Endothelial cell (in vitro differentiated cells): ENCODE results near the gene METTL26. TPM values are rescaled to one million over a fixed set of nuclear protein-coding genes. Genes with fewer than 3 reads are reported as not detected.

Source experiments
- DNase-seq: peaks from one replicate; pipeline ENCODE4 v3.0.0; 2021; ENCODE audit warnings: low spot score
- H3K27ac Mint-ChIP-seq: one replicate; pipeline ENCODE4 v1.8.0; 2021; ENCODE audit warnings: mixed read lengths, inconsistent platforms; ENCODE audit not compliant: unreplicated experiment
- H3K27me3 Mint-ChIP-seq: one replicate; pipeline ENCODE4 v1.8.0; 2021; ENCODE audit warnings: mild to moderate bottlenecking, moderate library complexity, mixed read lengths, inconsistent platforms; ENCODE audit not compliant: unreplicated experiment
- H3K36me3 Mint-ChIP-seq: one replicate; pipeline ENCODE4 v1.8.0; 2021; ENCODE audit warnings: mild to moderate bottlenecking, low read depth, mixed read lengths, inconsistent platforms; ENCODE audit not compliant: unreplicated experiment
- H3K4me1 Mint-ChIP-seq: one replicate; pipeline ENCODE4 v1.8.0; 2021; ENCODE audit warnings: mild to moderate bottlenecking, mixed read lengths, inconsistent platforms; ENCODE audit not compliant: unreplicated experiment
- H3K4me3 Mint-ChIP-seq: one replicate; pipeline ENCODE4 v1.8.0; 2021; ENCODE audit warnings: mild to moderate bottlenecking, mixed read lengths, inconsistent platforms; ENCODE audit not compliant: unreplicated experiment
- H3K9me3 Mint-ChIP-seq: one replicate; pipeline ENCODE4 v1.8.0; 2021; ENCODE audit warnings: mixed read lengths, inconsistent platforms; ENCODE audit not compliant: unreplicated experiment
- total RNA-seq: library from RNA; stranded (reverse); fragmentation: NEBNext Ultra II Directional; extraction: Animal tissue kit (Norgen Biotek cat#: 25700); gene quantifications from one replicate; pipeline ENCODE4 v1.2.1, GENCODE V29; 2021; ENCODE audit not compliant: unreplicated experiment
- TF ChIP-seq, protein P1 (sequence below): fragments of 200-600 bp; sonication (generic); IDR thresholded peaks from one replicate; pipeline ENCODE4 v1.5.0; 2021; ENCODE audit warnings: antibody characterized with exemption; ENCODE audit not compliant: unreplicated experiment

The METTL26 gene
- total RNA-seq, 1 donor from 2014 or later = 48.5 TPM

DNA sequence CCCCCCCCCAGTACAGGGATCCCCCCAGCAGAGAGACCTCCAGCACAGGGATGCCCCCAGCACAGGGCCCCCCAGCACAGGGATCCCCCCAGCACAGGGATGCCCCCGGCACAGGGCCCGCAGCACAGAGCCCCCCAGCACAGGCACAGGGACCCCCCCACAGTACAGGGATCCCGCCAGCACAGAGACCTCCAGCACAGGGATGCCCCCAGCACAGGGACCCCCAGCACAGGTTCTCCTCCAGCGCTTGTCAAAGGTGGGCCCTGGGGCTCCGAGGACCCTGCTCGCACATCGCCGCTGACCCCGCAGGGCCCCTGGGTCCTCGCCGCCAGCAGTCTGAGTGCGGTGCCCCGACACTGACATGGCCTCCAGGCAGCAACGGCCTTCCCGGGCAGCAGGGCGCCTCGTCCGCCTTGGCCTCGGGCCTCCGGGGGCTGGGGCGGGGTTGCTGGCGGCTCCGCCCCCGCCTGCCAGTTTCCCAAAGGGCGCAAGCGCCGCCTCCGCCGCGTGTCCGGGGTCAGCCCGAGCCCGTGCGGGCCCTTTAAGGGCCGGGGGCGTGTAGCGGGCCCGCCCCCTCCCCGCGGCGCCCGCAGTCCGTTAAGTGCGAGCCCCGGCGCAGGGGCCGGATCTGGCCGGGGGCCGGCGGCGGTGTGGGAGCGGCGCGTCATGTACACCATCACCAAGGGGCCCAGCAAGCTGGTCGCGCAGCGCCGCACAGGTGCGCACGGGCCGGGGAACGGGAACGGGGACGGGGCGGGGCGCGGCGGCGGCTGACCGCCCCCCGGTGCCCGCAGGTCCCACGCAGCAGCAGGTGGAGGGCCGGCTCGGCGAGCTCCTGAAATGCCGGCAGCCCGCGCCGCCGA, 5.5 kb upstream of the METTL26 start, which contains the start of gene MCRIP2:
Gene MCRIP2, plus strand, starts transcription at position 503 of the 863 bp plus-strand sequence. Its CDS starts 164 bp downstream, at position 667.
- Mint-ChIP-seq H3K36me3 (no peaks in the 10 kb centered on the region), H3K9me3 (no peaks in the 10 kb centered on the region), H3K4me1 (peaks cover 4% of the 10 kb centered on the region), H3K4me3 (peak within 1 kb of the TSS; percentile 62), H3K27me3 (peaks cover 5% of the 10 kb centered on the region), H3K27ac (no peak within 1 kb of the TSS)
- DNase-seq = peak; percentile 74
- TF ChIP-seq, protein P1, sequence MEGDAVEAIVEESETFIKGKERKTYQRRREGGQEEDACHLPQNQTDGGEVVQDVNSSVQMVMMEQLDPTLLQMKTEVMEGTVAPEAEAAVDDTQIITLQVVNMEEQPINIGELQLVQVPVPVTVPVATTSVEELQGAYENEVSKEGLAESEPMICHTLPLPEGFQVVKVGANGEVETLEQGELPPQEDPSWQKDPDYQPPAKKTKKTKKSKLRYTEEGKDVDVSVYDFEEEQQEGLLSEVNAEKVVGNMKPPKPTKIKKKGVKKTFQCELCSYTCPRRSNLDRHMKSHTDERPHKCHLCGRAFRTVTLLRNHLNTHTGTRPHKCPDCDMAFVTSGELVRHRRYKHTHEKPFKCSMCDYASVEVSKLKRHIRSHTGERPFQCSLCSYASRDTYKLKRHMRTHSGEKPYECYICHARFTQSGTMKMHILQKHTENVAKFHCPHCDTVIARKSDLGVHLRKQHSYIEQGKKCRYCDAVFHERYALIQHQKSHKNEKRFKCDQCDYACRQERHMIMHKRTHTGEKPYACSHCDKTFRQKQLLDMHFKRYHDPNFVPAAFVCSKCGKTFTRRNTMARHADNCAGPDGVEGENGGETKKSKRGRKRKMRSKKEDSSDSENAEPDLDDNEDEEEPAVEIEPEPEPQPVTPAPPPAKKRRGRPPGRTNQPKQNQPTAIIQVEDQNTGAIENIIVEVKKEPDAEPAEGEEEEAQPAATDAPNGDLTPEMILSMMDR = no peak

DNA sequence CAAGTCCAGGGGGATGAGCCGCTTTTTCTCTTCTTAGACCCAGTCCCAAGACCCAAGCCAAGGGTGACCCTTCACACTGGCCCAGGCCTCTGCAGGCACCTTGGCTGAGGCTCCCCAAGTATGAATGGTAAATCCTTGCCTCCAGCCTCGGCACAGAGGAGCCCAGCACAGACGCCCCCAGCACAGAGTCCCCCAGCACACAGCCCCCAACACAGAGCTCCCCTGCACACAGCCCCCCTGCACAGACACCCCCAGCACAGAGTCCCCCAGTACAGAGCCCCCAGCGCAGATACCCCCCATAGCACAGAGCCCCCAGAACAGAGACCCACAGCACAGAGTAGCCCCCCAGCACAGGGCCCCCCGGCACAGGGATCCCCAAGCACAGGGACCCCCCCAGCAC, 4.5 kb upstream of the METTL26 start:
- peak overlapping the region; percentile 62 for H3K4me3 Mint-ChIP-seq
- DNase-seq = no peak
- peaks cover 8% of the 10 kb centered on the region for H3K27me3 Mint-ChIP-seq
- H3K4me1 Mint-ChIP-seq = peaks cover 6% of the 10 kb centered on the region
- TF ChIP-seq, protein P1 = no peak
- H3K36me3 Mint-ChIP-seq = no peaks in the 10 kb centered on the region
- no peaks in the 10 kb centered on the region for H3K9me3 Mint-ChIP-seq
- H3K27ac Mint-ChIP-seq = no peak overlapping the region

DNA sequence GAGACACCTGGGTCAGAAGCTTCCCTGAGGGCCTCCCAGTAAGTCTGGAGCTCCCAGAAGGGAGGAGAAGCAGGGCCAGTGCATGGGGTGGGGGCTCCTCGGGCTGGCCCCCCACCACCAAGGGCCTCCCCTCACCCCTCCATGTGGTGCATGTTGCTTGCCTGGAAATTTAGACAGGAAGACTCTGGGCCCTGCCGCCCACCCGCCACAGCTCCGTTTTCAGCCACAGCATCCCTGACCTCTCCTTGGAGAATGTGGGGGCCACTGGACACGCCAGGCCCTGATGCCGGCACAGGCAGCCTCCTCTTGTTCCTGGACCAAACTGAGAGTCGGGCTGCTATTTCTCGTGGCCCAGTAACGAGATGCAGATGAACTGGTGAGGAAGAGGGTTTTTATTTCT, 2.7 kb upstream of the METTL26 start:
- H3K27ac Mint-ChIP-seq = no peak overlapping the region
- H3K4me1 Mint-ChIP-seq = peaks cover 6% of the 10 kb centered on the region
- H3K36me3 Mint-ChIP-seq = no peaks in the 10 kb centered on the region
- TF ChIP-seq, protein P1 = no peak
- H3K9me3 Mint-ChIP-seq = no peaks in the 10 kb centered on the region
- no peak overlapping the region for H3K4me3 Mint-ChIP-seq
- DNase-seq = no peak
- peaks cover 8% of the 10 kb centered on the region for H3K27me3 Mint-ChIP-seq

DNA sequence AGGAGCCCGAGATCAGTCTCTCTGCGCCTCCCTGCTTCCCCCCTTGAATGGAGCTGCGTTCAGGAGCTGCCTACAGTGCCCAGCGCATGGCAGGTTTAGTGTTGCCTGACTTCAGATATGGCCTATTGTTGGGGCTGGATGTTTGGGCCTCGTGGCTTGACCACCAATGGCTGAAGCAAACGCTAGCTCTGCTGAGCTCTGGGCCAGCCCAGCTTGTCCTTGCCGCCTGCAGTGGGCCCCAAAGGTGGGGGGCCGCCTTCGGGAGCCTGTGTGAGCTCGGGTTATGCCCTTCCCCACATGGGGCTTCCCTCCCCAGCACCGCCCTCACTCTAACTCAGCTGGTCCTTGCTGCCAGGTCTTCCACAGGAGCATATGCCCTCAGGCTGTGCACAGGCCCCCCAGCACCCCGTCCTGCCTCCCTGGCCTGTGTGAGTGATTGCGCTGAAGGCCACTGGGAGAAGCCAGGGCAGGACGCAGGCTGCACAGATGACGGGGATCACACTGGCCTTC, 2.0 kb upstream of the METTL26 start:
- H3K4me3 Mint-ChIP-seq = no peak overlapping the region
- H3K9me3 Mint-ChIP-seq = no peaks in the 10 kb centered on the region
- peaks cover 8% of the 10 kb centered on the region for H3K27me3 Mint-ChIP-seq
- no peaks in the 10 kb centered on the region for H3K36me3 Mint-ChIP-seq
- DNase-seq = no peak
- TF ChIP-seq, protein P1 = no peak
- peaks cover 6% of the 10 kb centered on the region for H3K4me1 Mint-ChIP-seq
- H3K27ac Mint-ChIP-seq = no peak overlapping the region
